DMS153 treated with DMSO at 0.1 percent for 48 hours (cell line): ENCODE data around the gene SGSM1.

Experiments used
- DNase-seq: peaks from one replicate; lab custom pipeline; 2025; ENCODE audit not compliant: unreplicated experiment; lab: John Stamatoyannopoulos, UW

The SGSM1 gene

GRCh38 chr22:24803064-24803542 is 2.9 kb upstream of the SGSM1 start:
- DNase-seq = peak; percentile 22

DNA sequence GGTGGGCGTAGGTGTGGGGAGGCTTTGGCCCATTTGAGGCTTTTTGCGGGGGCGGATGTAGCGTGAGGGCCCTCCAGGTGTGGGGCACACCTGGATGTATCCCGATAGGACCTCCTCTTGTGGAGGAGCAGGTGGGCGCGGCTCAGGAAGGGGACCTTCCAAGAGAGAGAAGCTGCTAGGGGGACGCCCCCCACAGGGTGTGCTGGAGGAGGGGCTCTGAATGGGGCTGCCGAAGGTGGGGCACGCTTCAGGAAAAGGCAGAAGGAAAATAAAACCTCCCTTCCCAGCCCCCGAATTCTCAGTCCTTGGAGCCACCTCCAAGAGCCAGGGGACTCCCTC is 621 bp downstream of the SGSM1 start:
- no peak for DNase-seq

GRCh38 chr22:24807284-24807950 is 1.4 kb downstream of the SGSM1 start:
- no peak for DNase-seq

GRCh38 chr22:24809331-24809730 is 3.3 kb downstream of the SGSM1 start:
- DNase-seq = no peak

DNA sequence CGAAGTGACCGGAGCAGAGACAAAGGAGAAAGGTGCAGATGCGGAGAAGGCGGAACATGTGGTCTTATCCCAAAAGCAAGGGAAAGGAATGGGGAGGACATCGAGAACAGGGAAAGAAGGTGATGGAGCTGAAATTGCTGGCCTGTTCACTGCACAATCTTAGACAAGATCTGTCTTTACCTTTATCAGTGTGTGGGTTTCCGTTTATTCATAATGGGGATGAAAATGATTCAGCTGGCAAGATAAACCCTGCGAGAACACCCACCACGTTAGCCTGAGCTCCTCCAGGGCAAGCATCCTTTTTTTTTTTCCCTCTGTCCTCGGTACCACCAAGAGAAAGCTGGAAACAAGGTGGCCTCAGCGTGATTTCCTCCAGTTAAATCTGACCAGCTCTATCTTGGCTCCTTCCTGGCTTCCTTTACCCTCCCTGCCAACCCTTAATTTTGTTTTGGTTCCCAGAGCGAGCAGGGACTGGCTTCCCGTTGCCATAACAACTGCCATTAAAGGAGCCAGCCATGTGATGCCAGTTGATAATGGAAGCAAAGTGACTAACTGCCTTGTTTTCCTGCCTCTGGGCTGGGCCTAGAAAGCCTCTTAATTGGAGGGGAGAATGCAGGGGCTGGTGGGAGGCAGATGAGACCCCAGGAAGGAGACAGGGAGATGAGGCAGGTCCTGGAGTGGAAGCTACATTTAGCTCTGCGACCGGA is 4.2 kb downstream of the SGSM1 start:
- DNase-seq = peak; percentile 75

DNA sequence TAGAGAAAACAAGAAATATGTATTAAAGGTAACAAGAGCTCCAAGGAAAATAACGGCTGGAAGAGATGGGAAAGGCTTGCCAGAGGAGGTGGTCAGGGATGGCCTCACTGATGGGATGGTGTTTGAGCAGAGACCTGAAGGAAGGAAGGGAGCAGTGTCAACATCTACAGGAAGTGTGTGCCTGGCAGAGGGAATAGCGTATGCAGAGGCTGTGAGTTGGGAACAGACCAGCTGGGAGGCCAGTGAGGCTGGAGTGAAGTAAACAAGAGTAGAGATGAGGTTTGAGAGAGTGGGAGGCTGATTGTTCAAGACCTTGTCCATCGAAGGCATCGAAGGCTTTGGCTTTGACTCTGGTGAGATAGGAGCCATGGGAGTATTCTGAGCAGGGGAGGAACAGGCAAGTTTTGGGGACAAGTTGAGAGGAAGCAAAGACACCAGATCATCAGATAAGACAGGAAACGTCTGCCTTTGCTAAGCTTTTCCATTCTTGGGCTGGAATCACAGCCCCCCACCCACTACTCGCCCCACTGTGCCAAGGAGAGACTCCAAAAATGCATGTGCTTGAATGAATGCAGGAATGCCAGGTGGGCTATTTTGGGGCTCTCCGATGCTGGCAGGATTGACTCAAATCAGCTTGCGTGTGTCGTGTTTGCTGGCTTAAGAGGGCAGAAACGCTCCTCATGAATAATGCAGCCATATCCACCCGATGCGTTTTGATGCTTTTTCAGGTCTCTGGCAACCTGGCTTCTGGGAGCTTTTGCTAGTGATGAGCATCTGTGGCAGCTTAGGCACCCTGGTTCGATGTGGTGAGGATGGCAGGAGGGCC is 7.2 kb downstream of the SGSM1 start:
- DNase-seq = no peak

DNA sequence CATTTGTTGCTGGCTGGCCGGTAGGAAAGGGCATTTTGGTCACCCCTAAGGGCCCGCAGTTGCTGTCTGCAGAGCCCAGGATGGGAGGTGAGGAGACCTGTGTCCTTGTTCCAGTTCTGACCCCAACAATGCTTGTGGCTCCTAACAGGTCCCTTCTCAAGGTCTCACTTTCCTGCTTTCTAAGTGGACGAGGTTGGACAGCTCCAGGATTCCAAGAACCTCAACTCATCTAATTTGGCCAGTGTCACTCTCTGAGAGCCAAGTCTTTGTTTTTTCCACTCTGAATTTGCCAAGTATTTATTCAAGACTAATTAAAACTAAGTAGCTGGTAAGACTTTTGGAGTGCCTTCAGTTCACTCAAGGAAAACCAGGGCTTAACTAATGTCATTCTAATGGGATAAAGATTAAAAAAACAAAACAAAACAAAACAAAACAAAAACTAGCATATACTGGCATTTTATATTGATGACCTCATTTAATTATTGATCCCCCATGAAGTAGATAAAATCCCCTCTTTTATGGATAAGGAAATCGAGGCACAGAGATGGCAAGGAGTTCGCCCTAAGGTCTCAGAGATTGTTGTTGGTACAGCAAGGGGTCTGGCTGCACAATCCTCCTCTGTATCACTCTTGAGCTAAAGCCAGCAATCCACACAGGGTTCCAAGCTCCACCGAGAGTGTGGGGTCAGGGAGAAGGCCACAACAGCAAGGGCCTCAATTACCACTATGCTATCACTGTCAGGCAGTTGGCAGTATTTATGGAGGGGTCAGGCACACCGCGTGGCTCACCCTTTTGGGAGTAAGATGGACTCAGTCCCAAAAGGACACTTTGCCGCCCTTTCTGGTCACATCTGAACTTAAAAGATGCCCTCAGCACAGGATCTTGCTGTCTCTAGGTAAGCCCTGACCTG is 8.1 kb downstream of the SGSM1 start:
- DNase-seq = no peak

- no peak for DNase-seq
These were observed 10.8 kb downstream of the SGSM1 start for GRCh38 chr22:24816806-24817205.

DNA sequence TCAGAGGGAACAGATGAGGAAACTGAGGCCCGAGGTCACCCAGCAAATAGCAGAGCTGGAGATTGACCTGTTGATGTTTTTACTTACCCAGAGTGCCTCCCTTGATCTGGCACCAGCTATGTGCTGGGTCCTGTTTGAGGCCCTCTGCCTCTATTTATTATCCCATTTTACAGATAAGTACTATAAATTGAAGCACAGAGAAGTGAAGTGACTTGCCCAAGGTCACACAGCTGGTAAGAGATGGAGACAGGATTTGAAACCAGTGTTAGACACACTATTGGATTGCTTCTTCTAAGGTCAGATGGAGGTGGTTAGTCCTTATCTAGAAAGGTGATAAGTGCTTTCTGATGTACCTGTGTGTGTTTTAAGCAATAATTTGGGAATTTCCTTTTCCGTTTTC is 13.5 kb downstream of the SGSM1 start:
- no peak for DNase-seq

DNA sequence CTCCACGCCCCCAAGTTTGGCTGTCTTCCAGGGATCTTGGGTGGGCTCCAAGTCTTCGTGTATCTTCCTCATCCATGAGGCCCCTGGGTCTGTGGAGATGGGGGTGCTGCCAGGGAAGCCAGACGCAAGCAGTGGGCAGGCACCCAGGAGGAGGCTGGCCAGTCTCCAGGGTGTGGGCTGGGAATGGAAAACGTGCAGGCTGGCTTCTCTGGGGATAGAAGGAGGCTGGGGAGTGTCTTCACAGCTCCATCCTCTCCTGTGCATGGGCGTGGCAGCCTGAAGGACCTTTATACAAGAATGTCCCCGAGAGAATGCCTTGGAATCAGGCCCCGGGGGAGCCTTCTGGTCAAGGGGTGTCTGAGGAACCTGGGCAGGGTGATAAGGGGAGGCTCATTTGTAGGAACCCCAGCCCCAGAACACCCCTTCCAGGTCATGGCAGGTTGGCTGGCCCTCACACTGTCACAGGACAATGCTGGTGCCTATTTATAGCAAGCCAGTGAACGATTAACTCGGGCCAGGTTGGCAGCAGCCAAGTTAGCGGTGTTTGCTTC is 14.0 kb downstream of the SGSM1 start:
- no peak for DNase-seq

DNA sequence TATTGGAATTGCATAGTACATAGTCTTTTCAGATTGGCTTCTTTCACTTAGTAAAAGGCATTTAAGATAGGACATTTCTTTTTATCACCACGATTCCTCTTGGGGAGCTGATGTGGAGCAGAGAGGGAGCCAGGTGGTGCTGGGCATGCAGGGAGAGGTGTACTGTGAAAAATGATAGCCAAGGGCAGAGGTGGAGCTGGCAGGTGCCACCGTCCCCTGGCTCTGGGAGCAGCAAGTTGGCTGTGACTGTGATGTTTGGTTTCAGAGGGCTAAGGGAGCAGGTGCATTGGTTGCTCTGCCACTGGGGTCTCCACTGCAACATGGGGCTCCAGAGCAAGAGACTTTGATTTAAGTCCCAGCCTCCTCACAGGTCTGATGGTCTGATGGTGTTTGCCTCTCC is 16.5 kb downstream of the SGSM1 start:
- DNase-seq = no peak

DNA sequence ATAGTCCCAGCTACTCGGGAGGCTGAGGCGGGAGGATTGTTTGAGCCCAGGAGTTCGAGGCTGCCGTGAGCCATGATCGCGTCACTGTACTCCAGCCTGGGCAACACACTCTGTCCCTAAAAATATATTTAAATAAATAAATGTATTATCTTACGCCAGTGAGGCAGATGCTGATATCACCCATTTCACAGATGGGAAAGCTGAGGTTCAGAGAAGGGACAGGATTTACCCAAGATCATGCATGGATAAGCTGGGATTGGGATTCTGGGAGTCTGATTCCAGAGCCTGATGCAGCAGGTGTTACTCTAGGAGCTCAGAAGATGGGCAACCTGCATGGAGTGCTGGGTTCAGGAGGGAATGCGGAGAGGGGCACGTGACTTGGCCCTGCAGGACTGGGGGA is 17.8 kb downstream of the SGSM1 start:
- DNase-seq = no peak

DNA sequence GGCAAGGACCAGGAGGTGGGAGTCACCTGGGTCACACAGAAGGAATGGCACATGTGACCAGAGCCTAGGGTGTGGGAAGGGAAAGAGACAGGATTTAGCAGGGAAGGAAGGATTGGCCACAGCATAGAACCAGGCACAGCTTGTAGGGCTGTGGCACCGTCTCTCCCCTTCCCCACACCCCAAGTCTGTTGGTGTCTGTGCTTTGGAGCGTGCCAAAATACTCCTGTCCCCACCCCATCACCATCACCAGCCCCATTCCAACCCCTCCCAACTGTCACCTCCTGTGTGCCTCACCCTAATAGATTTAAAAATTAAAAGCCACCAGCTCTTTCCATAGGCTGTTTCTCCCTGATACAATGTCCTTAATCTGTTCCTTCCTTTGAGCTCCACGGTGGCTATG is 18.2 kb downstream of the SGSM1 start:
- no peak for DNase-seq

DNA sequence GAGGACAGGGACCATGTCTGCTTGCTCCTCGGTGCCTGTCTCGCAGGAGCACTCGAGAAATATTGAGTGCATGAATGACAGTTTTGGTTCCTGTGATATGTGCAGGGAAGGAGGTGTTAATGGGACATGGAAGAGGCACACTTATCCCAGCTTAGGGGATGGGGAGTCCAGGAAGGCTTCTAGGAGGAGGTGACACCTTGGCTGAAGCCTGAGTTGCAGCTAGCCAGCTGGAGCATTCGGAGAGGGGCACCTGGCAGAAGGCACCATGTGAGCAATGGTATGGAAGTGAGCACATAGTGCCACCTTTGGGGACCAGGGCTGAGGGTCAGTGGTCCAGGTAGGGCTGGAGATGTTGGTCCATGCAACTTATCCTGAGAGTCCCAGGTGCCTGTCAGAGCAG is 18.9 kb downstream of the SGSM1 start:
- no peak for DNase-seq

GRCh38 chr22:24826710-24827285 is 20.8 kb downstream of the SGSM1 start:
- DNase-seq = no peak

DNA sequence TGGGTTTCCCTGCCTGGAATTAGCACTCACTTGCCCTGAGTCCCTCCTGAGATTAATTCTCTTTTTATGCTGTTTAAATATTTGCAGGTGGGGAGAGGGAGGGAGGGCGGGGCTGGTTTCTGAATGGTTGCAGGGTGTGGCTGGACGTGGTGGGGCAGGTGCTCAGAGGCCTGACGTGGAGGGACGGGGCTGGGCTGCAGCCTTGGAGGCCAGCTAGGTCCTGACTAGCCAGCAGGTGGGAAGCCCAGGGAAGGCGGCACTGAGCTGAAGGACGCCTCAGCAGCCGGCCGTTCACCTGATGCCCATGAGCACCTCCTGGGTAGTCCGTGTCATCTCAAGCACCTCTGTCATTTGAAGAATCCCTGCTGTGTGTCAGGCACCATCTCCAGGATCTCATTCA is 21.3 kb downstream of the SGSM1 start:
- DNase-seq = peak; percentile 87

DNA sequence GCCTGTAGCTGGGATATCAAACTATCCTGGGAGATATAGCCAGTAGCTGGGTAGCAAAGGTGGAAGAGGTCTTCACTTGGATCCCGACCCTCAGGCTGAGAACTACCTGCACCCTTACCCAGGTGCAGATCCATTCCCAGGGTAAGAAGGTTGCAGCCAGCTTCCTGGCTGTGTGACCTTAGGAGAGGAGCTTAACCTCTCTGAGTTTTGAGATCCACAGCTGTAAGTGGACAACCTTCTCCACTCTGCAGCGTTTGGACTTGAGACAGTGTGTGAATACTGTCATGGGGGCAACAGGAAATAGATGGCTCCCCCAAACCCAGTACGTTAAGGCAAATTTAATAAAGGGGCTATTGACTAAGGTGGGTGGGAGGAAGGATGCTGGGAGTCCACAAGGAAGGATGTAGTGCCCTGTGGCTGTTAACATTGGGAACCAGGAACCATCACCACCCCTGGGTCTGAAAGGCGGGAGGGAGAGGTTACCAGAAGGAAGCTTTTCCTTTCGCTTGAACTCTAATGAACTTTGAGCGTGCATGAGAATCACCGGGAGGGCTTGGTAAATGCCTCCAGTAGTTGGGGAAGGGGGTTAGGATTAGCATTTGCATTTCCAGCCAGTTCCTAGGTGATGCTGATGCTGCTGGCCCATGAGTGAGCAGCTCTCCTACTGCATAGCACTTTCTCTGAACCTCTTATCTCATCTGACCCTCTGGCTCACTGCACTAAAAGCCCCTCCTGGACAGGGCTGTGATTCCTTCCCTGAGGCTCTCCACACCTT is 24.4 kb downstream of the SGSM1 start:
- no peak for DNase-seq

GRCh38 chr22:24831687-24832086 is 25.7 kb downstream of the SGSM1 start:
- no peak for DNase-seq

GRCh38 chr22:24833881-24834495 is 28.0 kb downstream of the SGSM1 start:
- no peak for DNase-seq
